ENCODE data around the gene PRSS21.

DNA sequence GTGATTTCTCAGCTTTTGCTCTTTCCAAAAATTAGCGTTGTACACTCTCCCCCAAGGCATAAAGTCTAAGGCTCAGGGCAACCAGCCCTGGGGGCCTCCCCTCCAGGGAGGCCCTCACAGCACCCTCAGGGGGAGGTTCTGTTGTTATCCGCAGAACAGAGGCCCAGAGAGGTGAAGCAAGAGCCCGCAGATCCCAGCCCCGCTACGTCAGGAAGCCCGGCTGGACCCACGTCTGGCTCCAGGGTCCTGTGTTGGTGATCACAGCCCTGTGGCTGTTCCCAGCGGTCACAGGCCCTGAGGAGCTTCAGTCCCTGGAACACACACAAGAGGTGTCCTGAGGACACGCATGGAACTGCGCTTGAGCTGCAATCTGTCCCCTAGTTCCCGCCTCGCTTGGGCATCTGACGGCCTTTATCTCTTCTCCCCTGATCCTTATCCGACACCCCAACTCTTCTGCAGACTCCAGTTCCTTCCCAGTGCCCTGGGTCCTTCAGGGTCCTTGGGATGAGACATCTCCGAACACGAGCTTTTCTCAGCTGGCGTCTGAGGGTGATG lies 11.9 kb downstream of the PRSS21 start:
- no peak for TF ChIP-seq FOXM1 (IDR thresholded peaks at IDR 0.05; ENCODE audit: borderline replicate concordance)
- TF ChIP-seq BHLHE40 (IDR thresholded peaks at IDR 0.05; ENCODE audit: borderline replicate concordance) = no peak
- TF ChIP-seq FOXK2 (IDR thresholded peaks at IDR 0.05) = no peak
